ENCODE results near the gene INHBB.

The INHBB gene

GRCh38 chr2:120396861-120397811, 51.2 kb downstream of the INHBB start:
- DNase-seq (ENCODE audit: low spot score): no peak
- in situ Hi-C loops (cut with MboI; ENCODE audit: low sequenced_read_pairs, unreplicated experiment): no loop called here

GRCh38 chr2:120398051-120398995, 52.4 kb downstream of the INHBB start:
- no peak for TF ChIP-seq CTCF (IDR thresholded peaks at IDR 0.05; ENCODE audit: borderline replicate concordance, control extremely low read depth, extremely low read depth, insufficient read depth, missing control alignments)
- in situ Hi-C loops (cut with MboI; ENCODE audit: low sequenced_read_pairs, unreplicated experiment): no loop called here
- no peak for DNase-seq (ENCODE audit: low spot score)

More at GRCh38 chr2:120396861-120397811, 51.2 kb downstream of the INHBB start:
- TF ChIP-seq CTCF (IDR thresholded peaks at IDR 0.05; ENCODE audit: borderline replicate concordance, control extremely low read depth, extremely low read depth, insufficient read depth, missing control alignments): no peak

- in situ Hi-C loops (cut with MboI; ENCODE audit: low sequenced_read_pairs, unreplicated experiment): no loop called here
- no peak for DNase-seq (ENCODE audit: low spot score)
- no peak for TF ChIP-seq CTCF (IDR thresholded peaks at IDR 0.05; ENCODE audit: borderline replicate concordance, control extremely low read depth, extremely low read depth, insufficient read depth, missing control alignments)
These were observed 53.3 kb downstream of the INHBB start for GRCh38 chr2:120398996-120399888.

- DNase-seq (ENCODE audit: low spot score): no peak
- no peak for TF ChIP-seq CTCF (IDR thresholded peaks at IDR 0.05; ENCODE audit: borderline replicate concordance, control extremely low read depth, extremely low read depth, insufficient read depth, missing control alignments)
- in situ Hi-C loops (cut with MboI; ENCODE audit: low sequenced_read_pairs, unreplicated experiment): no loop called here
These were observed 53.9 kb downstream of the INHBB start for GRCh38 chr2:120399889-120400240.

GRCh38 chr2:120400551-120400950, 54.6 kb downstream of the INHBB start:
- in situ Hi-C loops (cut with MboI; ENCODE audit: low sequenced_read_pairs, unreplicated experiment): no loop called here
- TF ChIP-seq CTCF (IDR thresholded peaks at IDR 0.05; ENCODE audit: borderline replicate concordance, control extremely low read depth, extremely low read depth, insufficient read depth, missing control alignments): no peak
- no peak for DNase-seq (ENCODE audit: low spot score)
